ENCODE measurements around the gene CDK4.

Gene CDK4

DNA sequence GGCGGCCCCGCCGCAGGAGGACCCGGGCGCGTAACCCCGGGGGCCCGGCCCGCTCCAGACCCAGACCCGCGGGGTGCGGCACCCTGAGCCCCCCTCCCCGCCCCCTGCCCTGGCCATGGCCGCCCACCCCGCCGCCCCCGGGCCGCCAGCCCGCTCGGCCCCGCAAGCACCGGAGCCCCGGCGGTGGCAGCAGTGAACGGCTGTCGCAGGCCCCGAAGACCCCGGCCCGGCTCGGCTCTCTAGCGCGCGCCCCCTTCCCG lies 3.0 kb upstream of the CDK4 start:
- no peak for DNase-seq

DNA sequence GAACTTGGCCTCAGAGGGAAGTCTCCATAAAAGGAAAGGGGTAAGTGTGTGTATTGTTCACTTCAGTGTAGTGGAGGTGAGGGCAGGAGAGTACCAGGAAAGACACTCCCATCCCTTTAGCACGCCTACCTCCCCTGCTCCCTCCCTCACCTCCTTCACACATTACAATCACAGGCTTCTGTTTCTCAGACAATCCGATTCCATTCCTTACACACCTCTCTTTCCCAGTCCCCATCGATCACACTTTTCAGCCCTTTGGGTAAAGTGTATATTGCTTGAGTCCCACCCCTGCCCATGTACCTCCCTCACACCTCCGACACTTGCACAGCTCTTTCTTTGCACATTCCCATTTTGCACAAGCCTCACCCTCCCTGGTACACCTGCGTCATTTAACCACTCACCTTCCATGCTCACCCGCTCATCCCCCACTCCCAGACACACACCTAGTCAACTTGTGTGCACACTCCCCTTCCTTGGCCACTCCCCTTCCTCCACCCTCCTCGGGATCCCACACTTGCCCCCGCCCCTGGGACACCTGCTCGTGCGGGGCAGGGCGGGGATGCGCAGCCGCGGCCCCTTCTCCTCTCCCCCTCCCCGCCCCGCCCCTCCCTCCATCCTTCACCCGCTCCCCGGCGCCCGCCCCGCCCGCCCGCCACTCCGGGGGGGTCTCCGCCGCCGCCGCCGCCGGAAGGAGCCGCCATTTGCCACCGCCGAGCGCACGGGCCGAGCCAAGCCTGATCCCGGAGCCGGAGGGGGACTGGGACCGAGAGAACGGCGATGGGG lies 2.5 kb upstream of the CDK4 start, which contains the start of gene MARCHF9:
MARCHF9 (plus strand) TSS at position 693 of the 783 bp plus-strand sequence. CDS start 426 bp downstream, outside the sequence.
- peak; percentile 79 for DNase-seq

DNA sequence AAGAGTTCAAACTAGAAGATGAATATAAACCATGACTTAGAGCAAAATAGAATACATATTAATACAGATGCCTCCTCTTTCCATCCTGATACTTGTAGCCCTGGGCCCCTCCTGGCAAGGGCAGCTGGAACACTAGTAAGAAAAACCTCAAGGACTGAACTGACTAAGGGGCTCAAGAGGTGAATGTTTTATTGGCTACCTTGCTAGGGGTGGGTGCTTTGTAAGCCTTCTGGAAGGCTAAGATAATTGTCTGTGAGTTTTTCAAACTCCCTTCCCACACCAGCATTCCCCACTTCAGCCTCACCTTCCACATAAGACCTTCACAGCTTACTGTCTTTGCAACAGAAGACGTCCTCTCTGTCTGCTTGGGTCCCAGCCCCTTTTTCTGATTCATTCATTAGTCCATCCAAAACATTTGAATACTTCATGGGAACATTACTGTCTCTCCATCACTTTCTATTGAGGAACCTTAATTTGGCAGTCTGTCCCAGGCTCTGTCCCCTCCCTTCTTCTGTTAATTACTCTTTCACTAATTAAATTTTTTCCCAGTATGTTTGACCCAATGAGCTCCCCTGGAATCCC lies 1.7 kb upstream of the CDK4 start:
- DNase-seq: no peak

DNA sequence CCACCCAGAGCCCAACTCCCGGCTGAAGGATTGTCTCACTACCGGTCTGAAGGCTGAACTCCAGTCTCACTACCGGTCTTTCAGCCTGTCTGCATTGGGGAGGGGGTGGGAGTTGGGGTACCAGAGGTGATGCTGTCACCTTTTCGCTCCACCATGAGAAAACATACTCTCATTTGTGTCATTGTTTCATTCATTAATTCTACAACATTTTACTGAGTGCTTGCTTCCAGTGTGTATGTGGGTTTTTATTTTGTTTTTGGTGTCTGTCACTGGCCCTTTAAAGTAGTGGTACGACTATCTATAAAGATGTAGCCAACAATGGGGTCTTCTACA lies 524 bp upstream of the CDK4 start:
- no peak for DNase-seq

DNA sequence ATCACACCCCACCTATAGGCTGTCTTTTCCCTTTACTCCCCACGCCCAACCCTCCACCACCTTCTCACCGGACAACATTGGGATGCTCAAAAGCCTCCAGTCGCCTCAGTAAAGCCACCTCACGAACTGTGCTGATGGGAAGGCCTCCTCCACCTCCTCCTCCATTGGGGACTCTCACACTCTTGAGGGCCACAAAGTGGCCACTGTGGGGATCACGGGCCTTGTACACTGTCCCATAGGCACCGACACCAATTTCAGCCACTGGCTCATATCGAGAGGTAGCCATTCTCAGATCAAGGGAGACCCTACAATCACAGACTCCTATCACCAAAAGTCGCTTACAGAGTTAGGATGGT lies 700 bp downstream of the CDK4 start:
- no peak for DNase-seq

DNA sequence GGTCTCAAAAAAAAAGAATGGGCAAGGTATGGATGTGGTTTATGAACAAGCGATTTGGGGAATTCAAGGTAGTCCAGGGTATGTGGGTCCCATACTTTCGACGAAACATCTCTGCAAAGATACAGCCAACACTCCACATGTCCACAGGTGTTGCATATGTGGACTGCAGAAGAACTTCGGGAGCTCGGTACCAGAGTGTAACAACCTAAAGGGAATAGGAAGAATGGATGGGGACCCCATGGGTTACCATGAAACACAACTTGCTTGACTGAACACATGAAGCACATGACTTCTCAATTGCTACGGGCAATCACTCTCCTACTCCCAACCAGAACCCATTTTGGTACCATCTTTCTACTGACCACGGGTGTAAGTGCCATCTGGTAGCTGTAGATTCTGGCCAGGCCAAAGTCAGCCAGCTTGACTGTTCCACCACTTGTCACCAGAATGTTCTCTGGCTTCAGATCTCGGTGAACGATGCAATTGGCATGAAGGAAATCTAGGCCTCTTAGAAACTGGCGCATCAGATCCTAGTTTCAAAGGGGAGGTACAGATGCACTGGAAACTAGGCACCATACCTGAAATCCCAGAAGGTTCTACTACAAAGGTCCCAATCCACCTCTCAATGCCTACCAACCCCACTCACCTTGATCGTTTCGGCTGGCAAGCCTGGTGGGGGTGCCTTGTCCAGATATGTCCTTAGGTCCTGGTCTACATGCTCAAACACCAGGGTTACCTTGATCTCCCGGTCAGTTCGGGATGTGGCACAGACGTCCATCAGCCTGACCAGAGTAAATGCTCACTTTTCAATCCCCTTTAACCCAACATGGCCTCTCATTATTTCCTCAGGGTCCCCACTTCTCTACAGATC lies 1.3 kb downstream of the CDK4 start:
- DNase-seq: no peak

DNA sequence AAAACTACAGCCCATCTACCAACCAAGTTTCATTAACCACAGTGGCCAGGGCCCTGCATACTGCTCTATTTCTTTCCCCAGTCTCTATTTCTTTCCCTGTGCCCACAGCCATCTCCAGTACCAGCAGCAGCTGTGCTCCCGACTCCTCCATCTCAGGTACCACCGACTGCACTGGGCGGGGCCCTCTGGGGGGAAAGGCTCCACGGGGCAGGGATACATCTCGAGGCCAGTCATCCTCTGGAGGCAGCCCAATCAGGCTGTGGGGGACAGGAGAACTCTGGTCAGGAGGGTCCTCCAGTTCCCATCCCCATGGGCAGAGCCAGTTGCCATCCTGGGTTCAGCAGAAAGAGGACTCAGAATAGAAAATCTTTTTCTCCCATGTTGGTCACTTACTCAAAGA lies 3.0 kb downstream of the CDK4 start:
- no peak for DNase-seq

DNA sequence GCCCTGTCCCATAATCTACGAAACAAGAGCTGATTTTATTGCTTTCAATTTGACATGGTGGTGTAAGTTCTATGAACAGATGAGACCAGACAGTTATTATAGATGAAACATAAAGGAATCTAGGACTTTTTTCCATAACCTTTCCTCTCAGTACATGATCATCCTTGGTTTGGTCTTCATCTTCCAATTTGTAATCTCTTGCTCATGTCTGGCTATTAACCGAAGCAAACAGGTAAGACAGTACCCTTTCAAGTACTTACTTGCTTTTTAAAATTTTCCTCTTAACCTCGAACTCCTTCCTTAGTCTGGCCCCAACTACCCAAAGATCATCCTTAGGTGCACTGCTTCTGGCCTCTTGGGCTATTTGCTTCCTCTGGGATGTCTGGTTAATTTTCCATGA lies 6.1 kb downstream of the CDK4 start:
- DNase-seq: no peak

DNA sequence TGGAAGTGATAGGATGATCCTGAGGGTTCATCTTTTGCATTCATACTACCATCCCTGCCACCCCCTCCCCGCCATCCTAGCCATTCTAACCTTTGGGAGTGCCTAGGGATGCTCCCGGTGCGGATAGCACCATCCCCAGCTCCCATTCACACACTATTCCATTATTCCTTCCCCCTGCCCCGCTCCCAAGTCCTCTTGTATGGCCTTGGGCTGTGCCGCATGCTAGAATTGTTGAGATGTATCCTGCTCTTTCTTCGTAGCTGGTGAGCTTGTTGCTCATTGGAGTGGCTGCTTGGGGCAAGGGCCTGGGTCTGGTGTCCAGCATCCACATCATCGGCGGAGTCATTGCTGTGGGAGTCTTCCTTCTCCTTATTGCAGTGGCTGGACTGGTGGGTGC lies 6.6 kb downstream of the CDK4 start:
- DNase-seq: no peak

DNA sequence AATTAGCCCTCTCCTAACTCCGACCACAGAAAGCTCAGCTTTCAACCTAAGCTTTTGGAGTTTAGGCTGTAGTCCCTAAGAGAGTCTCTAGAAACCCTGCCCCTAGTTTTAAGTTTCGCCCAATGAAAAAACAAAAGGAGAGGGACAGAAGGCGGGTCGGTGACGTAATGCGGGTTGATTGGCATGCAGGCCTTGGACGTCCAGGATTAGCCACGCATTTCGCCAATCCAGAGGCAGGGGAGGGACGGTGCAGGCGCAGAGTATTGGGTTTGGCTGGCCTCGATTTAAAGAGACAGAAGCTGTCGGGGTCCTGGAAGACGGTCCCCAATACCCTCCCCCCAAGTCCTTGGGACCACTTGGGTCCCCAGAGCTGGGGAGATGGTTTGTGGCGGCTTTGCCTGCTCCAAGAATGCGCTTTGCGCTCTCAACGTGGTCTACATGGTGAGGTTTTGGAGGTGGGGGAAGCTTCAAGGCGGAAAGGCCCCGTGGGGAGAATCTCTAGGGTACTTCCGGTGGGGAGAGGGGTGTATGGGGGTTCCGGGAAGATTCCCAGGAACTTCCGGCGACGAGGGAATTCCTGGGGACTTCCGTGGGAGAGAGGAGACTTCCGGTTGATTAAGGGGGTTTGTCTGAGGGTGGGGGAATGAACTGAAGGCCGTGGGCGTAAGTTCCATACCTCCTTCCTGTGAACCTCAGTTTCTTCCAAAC lies 7.2 kb downstream of the CDK4 start, which contains the start of gene TSPAN31:
TSPAN31 (plus strand) TSS at position 263 of the 708 bp plus-strand sequence; CDS start at position 379, 116 bp downstream.
- peak; percentile 97 for DNase-seq

DNA sequence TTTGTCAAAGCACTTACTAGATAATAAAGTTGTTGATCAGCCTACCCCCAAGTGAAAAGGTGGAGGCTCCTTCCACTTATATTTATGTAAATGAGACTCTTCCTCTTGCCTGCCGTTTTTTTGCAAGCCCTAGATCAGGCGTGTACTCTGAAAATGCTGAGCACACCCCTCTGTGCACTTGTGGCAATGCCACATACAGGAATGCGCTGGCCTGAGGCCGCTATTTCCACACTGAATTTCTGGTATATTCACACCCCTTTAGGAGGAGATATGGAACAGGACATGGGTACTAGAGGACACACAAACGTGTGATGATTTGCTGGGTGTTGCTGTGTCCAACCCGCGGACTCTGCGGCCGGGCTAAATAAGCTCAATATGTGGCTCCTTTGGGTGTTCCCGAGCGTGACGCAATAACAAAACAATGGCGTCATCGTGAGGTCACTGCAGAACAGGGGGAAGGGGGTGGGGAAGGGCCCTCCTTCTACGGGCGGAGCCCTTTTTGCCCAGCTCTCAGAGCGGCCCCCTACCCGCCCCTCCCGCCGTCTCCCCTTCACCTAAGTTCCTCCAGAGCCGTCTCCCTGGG lies 7.8 kb downstream of the CDK4 start:
- no peak for DNase-seq

DNA sequence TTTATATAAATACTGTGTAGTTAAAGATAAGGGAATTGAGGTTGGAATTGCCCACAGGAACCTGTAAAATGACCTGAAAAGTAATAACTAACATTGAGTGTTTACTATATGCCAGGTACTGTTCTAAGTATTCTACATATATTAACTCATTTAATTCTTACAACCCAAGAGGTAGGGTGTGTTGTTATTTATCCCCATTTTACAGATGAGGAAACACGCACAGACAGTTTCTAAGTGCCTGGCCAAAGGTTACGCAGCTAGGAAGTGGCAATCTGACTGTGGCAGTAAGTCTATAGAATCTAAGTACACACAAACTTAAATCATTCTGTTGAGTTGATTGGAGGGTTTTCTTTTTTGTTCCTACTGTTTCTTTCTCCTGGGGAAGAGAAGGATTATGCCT lies 8.3 kb downstream of the CDK4 start:
- no peak for DNase-seq

DNA sequence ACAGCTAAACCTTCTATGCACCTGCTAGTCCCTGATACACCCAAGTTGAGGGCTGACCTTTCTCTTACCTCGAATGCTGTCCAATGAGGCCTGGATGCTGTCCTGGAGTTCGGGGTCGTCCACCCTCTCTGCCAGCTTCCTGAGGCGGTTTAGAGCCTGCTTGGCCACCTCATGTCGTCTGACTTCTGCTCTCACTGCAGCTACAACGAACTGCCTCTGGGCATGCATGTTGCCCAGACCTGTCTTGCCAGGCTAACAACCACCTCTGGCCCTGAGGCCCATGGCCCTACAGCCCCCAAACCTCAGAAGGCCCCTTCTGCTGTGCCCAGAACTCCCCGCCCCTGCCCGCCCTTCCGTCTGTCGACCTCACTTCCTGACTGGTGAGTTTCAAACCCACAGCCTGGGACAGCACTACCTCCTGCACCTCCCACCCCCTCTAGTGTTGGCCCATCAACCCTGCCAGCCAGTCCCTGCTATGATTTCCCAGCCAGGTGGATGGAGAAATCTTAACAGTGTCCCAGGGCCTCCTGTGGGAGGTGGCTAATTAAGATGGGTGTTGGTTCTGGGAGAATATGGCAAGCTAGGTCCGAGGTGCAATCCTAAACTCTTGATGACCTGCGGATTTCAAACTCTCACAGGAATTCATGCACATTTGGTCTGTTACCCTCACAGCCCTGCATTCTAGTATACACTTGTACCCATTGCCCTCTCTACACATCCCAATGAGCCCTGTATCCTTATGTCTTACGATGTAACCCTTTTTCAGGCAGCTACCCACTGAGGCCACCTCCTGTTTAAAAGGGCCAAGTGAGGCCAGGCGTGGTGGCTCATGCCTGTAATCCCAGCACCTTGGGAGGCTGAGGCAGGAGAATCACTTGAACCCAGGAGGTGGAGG lies 10.0 kb downstream of the CDK4 start:
- DNase-seq: no peak

DNA sequence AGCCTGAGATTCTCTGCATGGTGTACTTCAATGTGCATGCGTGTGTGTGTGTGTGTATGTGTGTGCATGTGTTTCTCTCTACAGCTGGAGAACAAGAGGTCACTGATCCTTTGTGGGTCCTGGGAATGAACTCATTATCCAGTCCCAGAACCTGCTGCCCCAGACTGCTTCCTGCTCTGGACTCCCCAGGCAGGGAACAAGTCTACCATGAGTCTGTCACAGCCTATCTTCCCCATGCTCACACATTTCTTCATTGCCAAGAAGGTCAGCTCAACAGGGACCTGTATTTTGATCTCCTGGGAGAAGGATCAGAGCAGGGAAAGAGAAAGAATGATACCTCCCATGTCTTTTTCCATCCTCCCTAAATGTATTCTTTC lies 10.7 kb downstream of the CDK4 start:
- no peak for DNase-seq

DNA sequence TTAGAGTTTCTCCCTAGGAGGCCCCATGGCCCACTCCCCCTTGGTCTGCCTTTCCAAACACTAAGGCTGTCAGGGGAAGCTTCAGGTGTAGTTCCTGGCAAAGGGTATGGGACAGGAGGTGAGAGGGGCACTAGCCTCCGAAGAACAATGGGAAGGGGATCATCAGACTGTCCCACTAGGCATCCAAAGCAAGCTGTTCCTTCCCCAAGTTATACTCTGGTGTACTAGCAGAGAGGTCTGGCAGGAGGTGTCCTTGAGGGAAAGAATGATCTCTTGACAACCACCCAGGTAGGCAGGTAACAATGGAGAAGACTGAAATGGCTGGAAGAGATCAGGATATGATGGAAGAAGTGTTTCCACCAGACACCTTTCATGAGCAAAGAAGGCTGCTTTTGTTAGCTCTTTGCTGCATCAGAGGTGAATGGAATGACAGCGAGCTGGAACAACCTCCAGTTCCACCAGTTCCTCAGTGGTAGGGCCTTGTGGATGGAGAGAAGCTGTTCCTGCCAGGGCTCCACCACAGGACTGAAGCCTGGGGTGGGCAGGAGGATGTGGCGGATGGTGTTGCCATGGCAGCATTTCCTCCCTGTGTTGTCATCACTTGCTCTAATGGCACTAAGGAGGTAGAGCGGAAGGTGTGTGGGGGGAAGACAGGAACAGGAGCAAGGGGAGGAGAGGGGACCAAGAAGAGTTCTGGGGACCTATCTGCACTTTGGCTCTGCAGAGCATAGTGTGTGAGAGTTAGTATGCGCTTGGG lies 11.3 kb downstream of the CDK4 start:
- DNase-seq: no peak

DNA sequence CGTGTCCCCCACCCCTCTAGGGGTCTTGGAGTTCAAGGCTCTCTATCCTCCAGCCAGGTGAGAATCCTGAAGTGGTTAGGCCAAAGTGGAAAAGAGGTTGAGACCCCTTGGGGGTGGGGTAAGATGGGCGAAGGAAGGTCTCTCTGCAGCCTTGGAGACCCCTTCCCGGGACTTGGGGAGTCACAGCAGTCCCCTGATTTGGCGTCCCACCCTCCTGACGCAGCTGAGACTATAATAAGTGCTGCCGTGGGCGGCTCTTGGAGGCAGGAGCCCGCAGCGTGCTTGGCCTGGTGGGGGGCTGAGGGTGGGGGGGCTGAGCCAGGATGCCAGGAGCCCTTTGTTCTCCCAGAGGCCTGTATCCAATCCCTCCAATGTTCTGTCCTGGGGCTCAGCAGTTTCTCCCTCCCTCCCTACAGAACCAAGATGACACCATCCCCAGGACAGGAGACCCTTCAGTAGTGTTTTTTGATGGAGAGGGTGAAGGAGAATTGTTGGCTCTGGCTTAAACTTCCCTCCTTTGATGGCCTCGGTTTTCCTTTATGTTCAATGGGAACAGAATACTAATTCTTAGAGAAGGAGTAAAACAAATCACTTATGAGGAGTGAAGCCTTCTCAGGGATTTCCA lies 12.1 kb downstream of the CDK4 start:
- no peak for DNase-seq

DNA sequence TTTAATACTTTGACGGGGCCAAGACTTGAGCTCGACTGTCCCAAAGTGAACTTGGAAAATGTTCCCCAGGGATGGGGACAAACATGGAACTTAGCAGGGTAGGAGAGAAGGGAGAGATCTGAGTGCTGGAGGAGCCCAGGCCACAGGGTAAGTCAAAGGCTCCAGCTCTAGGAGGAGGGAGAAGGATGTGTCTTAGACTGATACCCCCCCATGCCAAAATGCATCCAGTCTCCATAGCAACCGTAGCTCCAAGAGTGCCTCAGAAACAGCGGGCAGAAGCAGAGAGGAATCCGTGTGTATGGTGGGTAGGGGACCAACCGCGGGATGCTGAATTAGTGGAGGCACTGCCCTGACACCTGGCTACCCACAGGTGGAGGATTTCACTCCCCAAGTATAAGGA lies 12.7 kb downstream of the CDK4 start:
- DNase-seq: no peak

DNA sequence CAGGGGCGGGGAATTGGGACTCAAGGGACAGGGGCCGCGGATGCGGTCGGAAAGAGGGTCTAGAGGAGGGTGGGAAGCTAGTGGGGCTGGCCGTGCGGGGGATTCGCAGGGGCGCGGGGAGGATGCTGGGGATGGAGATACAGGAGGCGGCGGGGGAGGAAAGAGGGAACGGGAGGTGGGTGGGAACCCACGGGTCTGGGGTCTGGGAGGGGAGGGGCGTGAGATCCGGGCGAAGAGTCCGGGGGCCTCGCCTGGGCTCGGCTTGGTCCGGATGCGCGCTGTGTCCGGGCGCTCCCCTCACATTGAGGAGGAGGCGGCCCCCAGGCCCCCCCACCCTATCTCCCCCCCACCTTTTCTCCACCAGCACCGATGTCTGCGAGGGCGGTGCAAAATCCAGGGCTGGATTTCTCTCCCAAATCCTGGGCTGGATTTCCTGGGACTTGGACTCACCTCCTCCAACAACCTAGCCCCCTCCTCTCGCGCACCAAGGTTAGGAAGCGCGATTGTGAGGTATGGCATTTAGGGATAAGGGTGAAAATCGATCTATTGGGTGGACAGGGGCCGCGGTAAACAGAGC lies 13.4 kb downstream of the CDK4 start, which contains the start of gene AGAP2:
AGAP2 (minus strand) TSS at position 82 of the 577 bp plus-strand sequence. CDS start 496 bp downstream, outside the sequence.
- no peak for DNase-seq

DNA sequence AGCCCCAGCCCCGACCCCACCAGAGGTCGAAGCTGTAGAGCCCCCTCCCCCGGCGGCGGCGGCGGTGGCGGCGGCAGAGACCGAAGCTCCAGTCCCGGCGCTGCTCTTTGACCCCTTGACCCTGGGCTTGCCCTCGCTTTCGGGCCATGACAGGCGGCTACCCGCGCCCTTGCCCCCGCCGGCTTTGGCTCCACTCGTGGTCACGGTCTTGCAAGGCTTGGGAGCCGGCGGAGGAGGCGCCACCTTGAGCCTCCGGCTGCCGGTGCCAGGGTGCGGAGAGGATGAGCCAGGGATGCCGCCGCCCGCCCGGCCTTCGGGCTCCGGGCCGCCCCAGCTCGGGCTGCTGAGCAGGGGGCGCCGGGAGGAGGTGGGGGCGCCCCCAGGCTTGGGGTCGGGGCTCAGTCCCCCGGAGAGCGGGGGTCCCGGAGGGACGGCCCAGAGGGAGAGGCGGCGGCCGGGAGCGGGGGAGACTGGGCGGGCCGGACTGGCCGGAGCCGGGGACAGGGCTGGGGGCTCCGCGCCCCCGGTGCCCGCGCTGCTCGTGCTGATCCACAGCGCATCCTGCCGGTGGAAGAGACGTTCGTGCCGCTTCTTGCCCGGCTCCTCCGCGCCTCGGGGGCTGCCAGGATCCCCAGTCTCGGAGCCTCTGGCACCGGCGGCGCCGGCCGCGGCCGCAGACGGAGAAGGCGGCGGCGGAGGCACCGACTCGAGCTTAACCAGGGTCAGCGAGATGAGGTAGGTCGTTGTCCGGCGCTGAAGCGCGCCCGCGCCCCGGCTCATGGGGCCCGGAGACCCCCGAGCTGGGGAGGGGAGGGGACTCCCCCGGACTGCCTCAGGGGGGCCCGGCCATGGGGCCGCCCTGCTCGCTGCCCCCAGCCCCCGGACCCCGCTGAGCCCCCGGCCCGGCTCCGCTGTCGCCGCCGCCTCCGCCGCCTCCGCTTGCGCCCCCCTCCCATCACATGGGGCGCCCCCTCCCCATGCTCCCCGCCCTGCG lies 14.3 kb downstream of the CDK4 start:
- no peak for DNase-seq
